NCI-H1436 treated with DMSO at 0.1 percent for 48 hours (cell line): Measurements from ENCODE around the gene VWA3A.
"Not testable (repeated sequence)": the region's sequence is repeated elsewhere in the genome, so short reads cannot be mapped to it uniquely, and the experiment has no call there.

Experiments
- DNase-seq: peaks from one replicate; lab custom pipeline; 2025; lab: John Stamatoyannopoulos, UW

VWA3A gene

GRCh38 chr16:22132801-22133200, 40.5 kb downstream of the VWA3A start:
- DNase-seq = no peak

- DNase-seq = no peak
Measured at GRCh38 chr16:22138482-22138881, 46.1 kb downstream of the VWA3A start.

GRCh38 chr16:22139008-22139407, 46.7 kb downstream of the VWA3A start:
- DNase-seq = no peak

- DNase-seq = no peak
Measured at GRCh38 chr16:22139732-22140131, 47.4 kb downstream of the VWA3A start.

GRCh38 chr16:22141767-22142166, 49.4 kb downstream of the VWA3A start:
- DNase-seq = no peak

GRCh38 chr16:22144520-22144919, 52.2 kb downstream of the VWA3A start:
- DNase-seq = no peak

GRCh38 chr16:22147853-22148252, 55.5 kb downstream of the VWA3A start:
- DNase-seq = no peak

- no peak for DNase-seq
Measured at GRCh38 chr16:22151246-22151998, 59.1 kb downstream of the VWA3A start.

GRCh38 chr16:22152316-22152715, 60.0 kb downstream of the VWA3A start:
- no peak for DNase-seq

- not testable (repeated sequence) for DNase-seq
Measured at GRCh38 chr16:22153078-22153477, 60.7 kb downstream of the VWA3A start.

GRCh38 chr16:22161401-22161800, 69.1 kb downstream of the VWA3A start:
- DNase-seq = no peak

GRCh38 chr16:22161999-22162655, 69.8 kb downstream of the VWA3A start, which contains the start of gene SDR42E2:
TSS of gene SDR42E2 (plus strand) at chr16:22162506. CDS start at chr16:22165583, 3,077 bp downstream.
- DNase-seq = no peak

GRCh38 chr16:22162656-22163009, 70.3 kb downstream of the VWA3A start:
- DNase-seq = no peak

GRCh38 chr16:22163806-22164205, 71.5 kb downstream of the VWA3A start:
- no peak for DNase-seq

GRCh38 chr16:22164482-22164881, 72.1 kb downstream of the VWA3A start:
- DNase-seq = no peak

GRCh38 chr16:22165508-22166285, 73.4 kb downstream of the VWA3A start:
- no peak for DNase-seq

GRCh38 chr16:22171953-22172352, 79.6 kb downstream of the VWA3A start:
- DNase-seq = no peak

- not testable (repeated sequence) for DNase-seq
Measured at GRCh38 chr16:22172642-22173041, 80.3 kb downstream of the VWA3A start.

GRCh38 chr16:22174642-22175041, 82.3 kb downstream of the VWA3A start:
- no peak for DNase-seq

- no peak for DNase-seq
Measured at GRCh38 chr16:22177968-22178930, 85.9 kb downstream of the VWA3A start.

GRCh38 chr16:22181426-22181825, 89.1 kb downstream of the VWA3A start:
- DNase-seq = no peak

GRCh38 chr16:22181843-22182242, 89.5 kb downstream of the VWA3A start:
- no peak for DNase-seq
